ENCODE results near the gene ALDH1A3.

Gene ALDH1A3

GRCh38 chr15:100926971-100927756 is 47.5 kb downstream of the ALDH1A3 start:
- no peak for DNase-seq

- DNase-seq, result no peak
Observed at GRCh38 chr15:100928632-100929280, 49.1 kb downstream of the ALDH1A3 start.

- DNase-seq, result no peak
Observed at GRCh38 chr15:100929641-100930042, 50.0 kb downstream of the ALDH1A3 start.

GRCh38 chr15:100930306-100930848 is 50.7 kb downstream of the ALDH1A3 start:
- DNase-seq, result no peak

GRCh38 chr15:100931143-100931890 is 51.7 kb downstream of the ALDH1A3 start:
- DNase-seq, result no peak

GRCh38 chr15:100932676-100933348 is 53.2 kb downstream of the ALDH1A3 start:
- DNase-seq, result no peak

GRCh38 chr15:100934166-100934565 is 54.5 kb downstream of the ALDH1A3 start:
- no peak for DNase-seq

GRCh38 chr15:100934726-100935125 is 55.1 kb downstream of the ALDH1A3 start:
- peak; percentile 36 for DNase-seq

- DNase-seq, result no peak
Observed at GRCh38 chr15:100937171-100937570, 57.5 kb downstream of the ALDH1A3 start.

- no peak for DNase-seq
Observed at GRCh38 chr15:100939791-100940190, 60.2 kb downstream of the ALDH1A3 start.

- peak; percentile 78 for DNase-seq
Observed at GRCh38 chr15:100940767-100941379, 61.2 kb downstream of the ALDH1A3 start.

- no peak for DNase-seq
Observed at GRCh38 chr15:100941536-100941935, 61.9 kb downstream of the ALDH1A3 start.

GRCh38 chr15:100942656-100943425 is 63.2 kb downstream of the ALDH1A3 start:
- DNase-seq, result no peak

- DNase-seq, result no peak
Observed at GRCh38 chr15:100944244-100944895, 64.7 kb downstream of the ALDH1A3 start.

GRCh38 chr15:100944986-100945385 is 65.4 kb downstream of the ALDH1A3 start:
- DNase-seq, result no peak

GRCh38 chr15:100947760-100948429 is 68.3 kb downstream of the ALDH1A3 start:
- no peak for DNase-seq

- no peak for DNase-seq
Observed at GRCh38 chr15:100948430-100948762, 68.8 kb downstream of the ALDH1A3 start.

- DNase-seq, result no peak
Observed at GRCh38 chr15:100949691-100950090, 70.1 kb downstream of the ALDH1A3 start.

GRCh38 chr15:100951965-100952364 is 72.3 kb downstream of the ALDH1A3 start:
- DNase-seq, result no peak

GRCh38 chr15:100952566-100952965 is 72.9 kb downstream of the ALDH1A3 start:
- no peak for DNase-seq
